ENCODE data around the gene GLYAT.

- no peak for TF ChIP-seq POLR2A (IDR thresholded peaks at IDR 0.05)
- TF ChIP-seq, protein P1, sequence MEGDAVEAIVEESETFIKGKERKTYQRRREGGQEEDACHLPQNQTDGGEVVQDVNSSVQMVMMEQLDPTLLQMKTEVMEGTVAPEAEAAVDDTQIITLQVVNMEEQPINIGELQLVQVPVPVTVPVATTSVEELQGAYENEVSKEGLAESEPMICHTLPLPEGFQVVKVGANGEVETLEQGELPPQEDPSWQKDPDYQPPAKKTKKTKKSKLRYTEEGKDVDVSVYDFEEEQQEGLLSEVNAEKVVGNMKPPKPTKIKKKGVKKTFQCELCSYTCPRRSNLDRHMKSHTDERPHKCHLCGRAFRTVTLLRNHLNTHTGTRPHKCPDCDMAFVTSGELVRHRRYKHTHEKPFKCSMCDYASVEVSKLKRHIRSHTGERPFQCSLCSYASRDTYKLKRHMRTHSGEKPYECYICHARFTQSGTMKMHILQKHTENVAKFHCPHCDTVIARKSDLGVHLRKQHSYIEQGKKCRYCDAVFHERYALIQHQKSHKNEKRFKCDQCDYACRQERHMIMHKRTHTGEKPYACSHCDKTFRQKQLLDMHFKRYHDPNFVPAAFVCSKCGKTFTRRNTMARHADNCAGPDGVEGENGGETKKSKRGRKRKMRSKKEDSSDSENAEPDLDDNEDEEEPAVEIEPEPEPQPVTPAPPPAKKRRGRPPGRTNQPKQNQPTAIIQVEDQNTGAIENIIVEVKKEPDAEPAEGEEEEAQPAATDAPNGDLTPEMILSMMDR (IDR thresholded peaks at IDR 0.05), result no peak
These were observed 13.4 kb upstream of the GLYAT start for GRCh38 chr11:58744988-58745704.
